ENCODE results near the gene SEPTIN12. TPM values are rescaled to one million over a fixed set of nuclear protein-coding genes. Genes with fewer than 3 reads are reported as not detected.

The SEPTIN12 gene
- polyA plus RNA-seq, 1 donor from 2014 or later: 1.8 TPM

GRCh38 chr16:4783951-4784336 lies 4.2 kb downstream of the SEPTIN12 start:
- Histone ChIP-seq H3K9me2 (ENCODE audit: insufficient read depth, low read length) (no peaks in the 10 kb centered on the region), H2AFZ (ENCODE audit: low read depth, low read length) (no peak overlapping the region), H3K9ac (ENCODE audit: low read length) (no peak overlapping the region), H3K9me3 (ENCODE audit: low read length) (no peaks in the 10 kb centered on the region), H3K27me3 (ENCODE audit: insufficient read depth, low read depth, low read length) (no peaks in the 10 kb centered on the region), H3K4me3 (ENCODE audit: low read length) (no peak overlapping the region), H3F3A (ENCODE audit: insufficient read depth, low read length, poor library complexity, severe bottlenecking) (no peaks in the 10 kb centered on the region), H4K20me1 (ENCODE audit: insufficient read depth) (no peaks in the 10 kb centered on the region), H3K79me2 (replicated peaks; ENCODE audit: insufficient read depth, low read length) (no peaks in the 10 kb centered on the region), H3K27ac (ENCODE audit: low read length) (no peak overlapping the region), H3K4me2 (ENCODE audit: low read length) (no peak overlapping the region), H3K36me3 (ENCODE audit: insufficient read depth, low read length) (no peaks in the 10 kb centered on the region)
- no peak for TF ChIP-seq EZH2 (IDR thresholded peaks at IDR 0.05; ENCODE audit: borderline replicate concordance, insufficient read depth, low read length, poor library complexity, severe bottlenecking)

GRCh38 chr16:4783251-4783950 lies 4.7 kb downstream of the SEPTIN12 start:
- H3K9me3 ChIP-seq (ENCODE audit: low read length): no peaks in the 10 kb centered on the region
- H2AFZ ChIP-seq (ENCODE audit: low read depth, low read length): no peak overlapping the region
- H3K79me2 ChIP-seq (replicated peaks; ENCODE audit: insufficient read depth, low read length): no peaks in the 10 kb centered on the region
- no peaks in the 10 kb centered on the region for H4K20me1 ChIP-seq (ENCODE audit: insufficient read depth)
- no peaks in the 10 kb centered on the region for H3K27me3 ChIP-seq (ENCODE audit: insufficient read depth, low read depth, low read length)
- TF ChIP-seq POLR2AphosphoS5 (IDR thresholded peaks at IDR 0.05): no peak
- TF ChIP-seq MXI1 (conservative IDR thresholded peaks at IDR 0.05; ENCODE audit: poor library complexity, severe bottlenecking): no peak
- no peak for TF ChIP-seq EZH2 (IDR thresholded peaks at IDR 0.05; ENCODE audit: borderline replicate concordance, insufficient read depth, low read length, poor library complexity, severe bottlenecking)
- no peak for TF ChIP-seq EP300 (conservative IDR thresholded peaks at IDR 0.05; ENCODE audit: poor library complexity, severe bottlenecking)
- no peak for TF ChIP-seq REST (IDR thresholded peaks at IDR 0.05; ENCODE audit: borderline replicate concordance)
- no peak for TF ChIP-seq TAF1 (IDR thresholded peaks at IDR 0.05; ENCODE audit: low read depth)
- H3K4me3 ChIP-seq (ENCODE audit: low read length): no peak overlapping the region
- H3K9ac ChIP-seq (ENCODE audit: low read length): no peak overlapping the region
- no peaks in the 10 kb centered on the region for H3K9me2 ChIP-seq (ENCODE audit: insufficient read depth, low read length)
- H3F3A ChIP-seq (ENCODE audit: insufficient read depth, low read length, poor library complexity, severe bottlenecking): no peaks in the 10 kb centered on the region
- H3K4me2 ChIP-seq (ENCODE audit: low read length): no peak overlapping the region
- H3K36me3 ChIP-seq (ENCODE audit: insufficient read depth, low read length): no peaks in the 10 kb centered on the region
- no peak overlapping the region for H3K27ac ChIP-seq (ENCODE audit: low read length)

- H3K27ac ChIP-seq (ENCODE audit: low read length): no peak overlapping the region
- no peaks in the 10 kb centered on the region for H3K9me2 ChIP-seq (ENCODE audit: insufficient read depth, low read length)
- no peak overlapping the region for H3K9ac ChIP-seq (ENCODE audit: low read length)
- H3K36me3 ChIP-seq (ENCODE audit: insufficient read depth, low read length): no peaks in the 10 kb centered on the region
- H3F3A ChIP-seq (ENCODE audit: insufficient read depth, low read length, poor library complexity, severe bottlenecking): no peaks in the 10 kb centered on the region
- no peaks in the 10 kb centered on the region for H3K79me2 ChIP-seq (replicated peaks; ENCODE audit: insufficient read depth, low read length)
- TF ChIP-seq POLR2AphosphoS5 (IDR thresholded peaks at IDR 0.05) (no peak), REST (IDR thresholded peaks at IDR 0.05; ENCODE audit: borderline replicate concordance) (no peak), SMC3 (conservative IDR thresholded peaks at IDR 0.05; ENCODE audit: poor library complexity) (no peak), CTCF (IDR thresholded peaks at IDR 0.05; ENCODE audit: poor library complexity, severe bottlenecking) (no peak), RAD21 (conservative IDR thresholded peaks at IDR 0.05) (no peak), MXI1 (conservative IDR thresholded peaks at IDR 0.05; ENCODE audit: poor library complexity, severe bottlenecking) (no peak), EZH2 (IDR thresholded peaks at IDR 0.05; ENCODE audit: borderline replicate concordance, insufficient read depth, low read length, poor library complexity, severe bottlenecking) (no peak), TAF1 (IDR thresholded peaks at IDR 0.05; ENCODE audit: low read depth) (no peak), EP300 (conservative IDR thresholded peaks at IDR 0.05; ENCODE audit: poor library complexity, severe bottlenecking) (no peak)
- no peaks in the 10 kb centered on the region for H3K27me3 ChIP-seq (ENCODE audit: insufficient read depth, low read depth, low read length)
- no peak overlapping the region for H3K4me3 ChIP-seq (ENCODE audit: low read length)
- H3K9me3 ChIP-seq (ENCODE audit: low read length): no peaks in the 10 kb centered on the region
- no peak overlapping the region for H3K4me2 ChIP-seq (ENCODE audit: low read length)
- H2AFZ ChIP-seq (ENCODE audit: low read depth, low read length): no peak overlapping the region
- H4K20me1 ChIP-seq (ENCODE audit: insufficient read depth): no peaks in the 10 kb centered on the region
Measured at GRCh38 chr16:4780235-4780634, 7.9 kb downstream of the SEPTIN12 start.

Measured in neural cell (in vitro differentiated cells).